Suprapubic skin (tissue), 4 donors: ENCODE data around the gene RETREG1. TPM values are rescaled to one million over a fixed set of nuclear protein-coding genes. Genes with fewer than 3 reads are reported as not detected.

ENCODE experiments used
- DNase-seq, 2 donors: peaks; one replicate each; pipeline ENCODE4 v3.0.0-alpha.2; 2019; ENCODE audit warnings: low spot score in 2 of 2
- H3K27ac ChIP-seq: fragments of 200-600 bp; sonication (generic); one replicate; pipeline ENCODE4 v1.5.1; 2019
- H3K27me3 ChIP-seq: fragments of 200-600 bp; sonication (generic); one replicate; pipeline ENCODE4 v1.5.1; 2019
- H3K36me3 ChIP-seq: fragments of 200-600 bp; sonication (generic); one replicate; pipeline ENCODE4 v1.5.1; 2019
- H3K4me1 ChIP-seq: fragments of 200-600 bp; sonication (generic); one replicate; pipeline ENCODE4 v1.5.1; 2019
- H3K4me3 ChIP-seq: fragments of 200-600 bp; sonication (generic); one replicate; pipeline ENCODE4 v1.5.1; 2019; ENCODE audit warnings: mild to moderate bottlenecking
- H3K9me3 ChIP-seq: fragments of 200-600 bp; sonication (generic); one replicate; pipeline ENCODE4 v1.5.1; 2019
- EP300 ChIP-seq: sonication (generic); formaldehyde crosslinking; IDR thresholded peaks from one replicate; pipeline ENCODE4 v1.6.1; 2017; ENCODE audit warnings: antibody characterized with exemption
- POLR2A ChIP-seq, 2 donors: fragments of 450-650 bp; IDR thresholded peaks; one replicate each; pipeline ENCODE4 v1.6.1; 2017; ENCODE audit warnings: antibody characterized with exemption in 2 of 2, mild to moderate bottlenecking in 2 of 2, moderate library complexity in 2 of 2
- POLR2AphosphoS5 ChIP-seq, 3 donors: sonication (generic); formaldehyde crosslinking; IDR thresholded peaks; one replicate each; pipeline ENCODE4 v1.6.1; 2017; ENCODE audit warnings: antibody characterized with exemption in 3 of 3
- WGBS: methylation state at CpG from one replicate; pipeline ENCODE4 v1.1.5; 2018; 5-methylcytosine and 5-hydroxymethylcytosine counted together
- total RNA-seq, 4 donors: library from RNA; depleted of rRNA; stranded (reverse); fragments of >200 nt; gene quantifications; one replicate each; pipeline ENCODE4 v1.1.0, GENCODE V29; 2016
- TF ChIP-seq, protein P1 (sequence below), 2 donors: fragments of 200-600 bp in 1 of 2; fragments of 450-650 bp in 1 of 2; sonication (generic) in 1 of 2; IDR thresholded peaks; one replicate each; pipeline ENCODE4 v1.5.1; 2016 to 2019; ENCODE audit warnings: antibody characterized with exemption in 2 of 2, mild to moderate bottlenecking in 1 of 2, moderate library complexity in 1 of 2

RETREG1 gene
- total RNA-seq, 4 donors from 2014 or later = 24.7 to 47.3 (median 31.4) TPM

DNA sequence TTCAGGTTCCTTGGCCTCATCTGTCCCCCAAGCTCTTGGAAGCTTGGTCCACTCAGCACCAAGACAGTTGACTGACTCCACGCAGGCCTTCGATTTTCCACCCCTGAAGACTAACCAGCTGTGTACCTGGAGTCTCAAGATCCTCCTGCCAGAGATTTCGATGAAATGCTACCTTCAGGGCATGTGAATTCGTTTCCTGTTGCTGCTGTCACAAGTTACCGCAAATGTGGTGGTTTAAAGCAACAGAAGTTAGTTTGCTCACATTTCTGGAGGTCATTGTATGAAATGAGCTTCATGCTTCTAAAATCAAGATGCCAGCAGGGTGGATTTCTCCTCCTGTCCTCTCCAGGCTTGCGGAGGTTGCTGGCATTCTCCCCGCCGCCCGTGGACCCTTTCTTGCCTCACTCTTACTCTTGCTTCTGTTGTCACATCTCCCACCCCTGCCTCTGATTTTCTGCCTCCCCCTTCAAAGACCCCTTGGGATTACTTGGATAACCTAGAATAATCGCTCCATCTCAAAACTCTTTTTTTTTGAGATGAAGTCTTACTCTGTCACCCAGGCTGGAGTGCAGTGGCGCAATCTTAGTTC is 27.6 kb upstream of the RETREG1 start:
- no peaks in the 10 kb centered on the region for H3K4me1 ChIP-seq
- no peak for DNase-seq
- TF ChIP-seq EP300 (no peak), POLR2A (IDR thresholded peaks at IDR 0.05) (no peak), POLR2AphosphoS5 (IDR thresholded peaks at IDR 0.05) (no peak)
- TF ChIP-seq, protein P1, sequence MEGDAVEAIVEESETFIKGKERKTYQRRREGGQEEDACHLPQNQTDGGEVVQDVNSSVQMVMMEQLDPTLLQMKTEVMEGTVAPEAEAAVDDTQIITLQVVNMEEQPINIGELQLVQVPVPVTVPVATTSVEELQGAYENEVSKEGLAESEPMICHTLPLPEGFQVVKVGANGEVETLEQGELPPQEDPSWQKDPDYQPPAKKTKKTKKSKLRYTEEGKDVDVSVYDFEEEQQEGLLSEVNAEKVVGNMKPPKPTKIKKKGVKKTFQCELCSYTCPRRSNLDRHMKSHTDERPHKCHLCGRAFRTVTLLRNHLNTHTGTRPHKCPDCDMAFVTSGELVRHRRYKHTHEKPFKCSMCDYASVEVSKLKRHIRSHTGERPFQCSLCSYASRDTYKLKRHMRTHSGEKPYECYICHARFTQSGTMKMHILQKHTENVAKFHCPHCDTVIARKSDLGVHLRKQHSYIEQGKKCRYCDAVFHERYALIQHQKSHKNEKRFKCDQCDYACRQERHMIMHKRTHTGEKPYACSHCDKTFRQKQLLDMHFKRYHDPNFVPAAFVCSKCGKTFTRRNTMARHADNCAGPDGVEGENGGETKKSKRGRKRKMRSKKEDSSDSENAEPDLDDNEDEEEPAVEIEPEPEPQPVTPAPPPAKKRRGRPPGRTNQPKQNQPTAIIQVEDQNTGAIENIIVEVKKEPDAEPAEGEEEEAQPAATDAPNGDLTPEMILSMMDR (IDR thresholded peaks at IDR 0.05) = no peak
- H3K27me3 ChIP-seq = no peaks in the 10 kb centered on the region
- no peaks in the 10 kb centered on the region for H3K36me3 ChIP-seq
- no peaks in the 10 kb centered on the region for H3K9me3 ChIP-seq
- 91% methylated on average over 11 of the region's 11 CpGs for WGBS
- H3K27ac ChIP-seq = no peak overlapping the region
- H3K4me3 ChIP-seq = no peak overlapping the region

DNA sequence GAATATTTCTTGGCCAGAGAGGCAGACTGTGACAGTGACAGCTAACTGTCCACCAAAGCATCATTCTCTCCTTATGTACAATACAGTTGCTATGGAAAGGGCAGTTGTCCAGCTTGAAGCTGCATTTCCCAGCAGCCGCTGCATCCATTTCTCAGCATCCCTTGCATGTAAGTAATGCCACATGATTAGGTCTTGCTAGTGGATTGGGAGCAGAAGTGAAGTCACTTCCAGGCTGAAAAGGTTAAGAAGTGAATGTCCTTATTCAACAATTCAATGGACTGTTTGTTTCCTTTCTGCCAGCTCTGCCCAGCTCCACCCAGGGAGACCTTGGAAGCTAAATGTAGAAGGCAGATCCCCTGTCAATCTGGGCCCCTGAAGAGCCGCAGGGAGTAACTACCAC is 26.1 kb upstream of the RETREG1 start:
- WGBS = 50% methylated on average over 1 of the region's 2 CpGs
- Histone ChIP-seq H3K9me3 (no peaks in the 10 kb centered on the region), H3K27ac (no peak overlapping the region), H3K27me3 (no peaks in the 10 kb centered on the region), H3K4me1 (no peaks in the 10 kb centered on the region), H3K4me3 (no peak overlapping the region), H3K36me3 (no peaks in the 10 kb centered on the region)
- TF ChIP-seq POLR2AphosphoS5 (IDR thresholded peaks at IDR 0.05) (no peak), POLR2A (IDR thresholded peaks at IDR 0.05) (no peak), EP300 (no peak)
- TF ChIP-seq, protein P1 (IDR thresholded peaks at IDR 0.05) = no peak
- no peak for DNase-seq

DNA sequence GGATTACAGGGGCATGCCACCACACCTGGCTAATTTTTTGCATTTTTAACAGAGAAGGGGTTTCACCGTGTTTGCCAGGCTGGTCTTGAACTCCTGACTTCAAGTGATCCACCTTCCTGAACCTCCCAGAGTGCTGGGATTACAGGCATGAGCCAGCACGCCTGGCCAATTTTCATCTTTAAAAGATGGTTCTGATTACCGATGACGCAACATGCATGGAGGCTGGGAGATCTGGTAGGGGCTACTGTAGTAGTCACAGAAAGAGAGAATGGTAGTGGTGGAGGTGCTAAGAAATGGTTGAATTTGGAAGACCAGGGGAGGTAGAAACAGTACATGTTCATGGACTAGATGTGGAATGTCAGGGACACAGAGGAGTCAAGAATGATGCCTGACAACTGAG is 22.4 kb upstream of the RETREG1 start:
- H3K4me3 ChIP-seq = no peak overlapping the region
- no peaks in the 10 kb centered on the region for H3K36me3 ChIP-seq
- DNase-seq = no peak
- 86% methylated on average over 4 of the region's 4 CpGs for WGBS
- no peaks in the 10 kb centered on the region for H3K4me1 ChIP-seq
- no peaks in the 10 kb centered on the region for H3K27me3 ChIP-seq
- TF ChIP-seq POLR2AphosphoS5 (IDR thresholded peaks at IDR 0.05) (no peak), POLR2A (IDR thresholded peaks at IDR 0.05) (no peak), EP300 (no peak)
- TF ChIP-seq, protein P1 (IDR thresholded peaks at IDR 0.05) = no peak
- H3K27ac ChIP-seq = no peak overlapping the region
- no peaks in the 10 kb centered on the region for H3K9me3 ChIP-seq

DNA sequence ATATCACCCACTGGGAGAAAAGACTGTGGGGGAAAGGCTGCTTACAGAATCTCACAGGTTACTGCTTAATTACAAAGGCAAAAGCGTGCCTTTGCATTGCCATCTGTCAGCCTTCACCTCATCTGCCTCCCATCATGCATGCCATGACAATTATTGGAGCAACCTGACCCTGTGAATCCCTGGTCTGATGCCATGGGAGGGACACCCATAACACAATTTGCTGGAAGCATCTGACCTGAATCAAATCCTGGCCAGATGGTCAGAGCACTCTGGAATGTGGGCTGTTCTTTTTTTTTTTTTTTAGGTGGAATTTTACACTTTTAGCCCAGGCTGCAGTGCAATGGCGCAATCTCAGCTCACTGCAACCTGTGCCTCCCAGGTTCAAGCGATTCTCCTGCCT is 11.6 kb upstream of the RETREG1 start:
- TF ChIP-seq, protein P1 (IDR thresholded peaks at IDR 0.05) = no peak
- TF ChIP-seq EP300 (no peak), POLR2A (IDR thresholded peaks at IDR 0.05) (no peak), POLR2AphosphoS5 (IDR thresholded peaks at IDR 0.05) (no peak)
- Histone ChIP-seq H3K4me3 (no peak overlapping the region), H3K27ac (peak overlapping the region; percentile 18), H3K9me3 (no peaks in the 10 kb centered on the region), H3K27me3 (no peaks in the 10 kb centered on the region), H3K4me1 (peaks cover 8% of the 10 kb centered on the region), H3K36me3 (no peaks in the 10 kb centered on the region)
- 77% methylated on average over 3 of the region's 3 CpGs for WGBS
- DNase-seq = no peak

DNA sequence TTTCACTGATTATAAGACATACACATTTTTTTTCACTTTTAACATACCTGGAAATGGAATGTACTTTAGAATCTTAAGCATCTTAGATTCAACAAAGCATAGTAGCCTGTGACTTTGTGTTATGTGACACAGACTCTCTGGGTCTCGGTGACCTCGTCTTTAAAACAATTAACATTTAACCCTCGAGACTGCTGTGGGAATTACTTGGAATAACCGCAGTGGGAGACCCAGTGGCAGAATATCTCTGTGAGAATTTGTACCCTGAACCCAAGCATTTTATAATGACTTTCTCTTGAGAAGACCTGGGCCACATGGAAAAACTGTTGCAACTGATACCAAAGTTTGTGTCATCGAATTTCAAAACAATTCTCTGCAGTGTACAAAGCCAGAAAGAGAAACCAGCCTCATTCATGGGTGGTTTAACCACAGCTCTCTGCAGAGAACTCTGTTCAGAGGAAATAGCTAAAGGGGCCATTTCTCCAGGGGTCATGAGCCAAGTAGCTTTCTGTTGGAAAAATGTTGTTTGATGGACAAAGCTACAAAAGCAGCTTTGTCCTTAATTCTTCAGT is 10.0 kb upstream of the RETREG1 start:
- no peak for DNase-seq
- Histone ChIP-seq H3K27ac (no peak overlapping the region), H3K27me3 (no peaks in the 10 kb centered on the region), H3K4me3 (no peak overlapping the region), H3K4me1 (peaks cover 8% of the 10 kb centered on the region), H3K36me3 (no peaks in the 10 kb centered on the region), H3K9me3 (no peaks in the 10 kb centered on the region)
- WGBS = 67% methylated on average over 5 of the region's 5 CpGs
- TF ChIP-seq POLR2A (IDR thresholded peaks at IDR 0.05) = no peak
- TF ChIP-seq EP300 = no peak
- no peak for TF ChIP-seq POLR2AphosphoS5 (IDR thresholded peaks at IDR 0.05)
- TF ChIP-seq, protein P1 (IDR thresholded peaks at IDR 0.05) = no peak
